Kidney (tissue), 14 donors: ENCODE data around the gene OSBP2. TPM values are rescaled to one million over a fixed set of nuclear protein-coding genes. Genes with fewer than 3 reads are reported as not detected.

Source experiments
- DNase-seq, 5 donors: peaks; one replicate each; pipeline ENCODE4 v3.0.0-alpha.2; 2013 to 2020
- FAIRE-seq: peaks from 2 replicates; lab custom pipeline; 2012; peaks lifted over from hg19 to GRCh38; lab: Jason Lieb, UNC
- H3K27ac ChIP-seq, 2 donors: one replicate each; pipeline ENCODE4 v1.7.0; 2013; ENCODE audit warnings: low read depth in 2 of 2, low read length in 2 of 2, inconsistent platforms in 1 of 2
- H3K27me3 ChIP-seq: one replicate; pipeline ENCODE4 v1.7.1; 2013; ENCODE audit warnings: low read length, inconsistent platforms; ENCODE audit not compliant: control insufficient read depth, insufficient read depth
- H3K36me3 ChIP-seq, 3 donors: one replicate each; pipeline versions ENCODE4 v1.7.0 to v1.7.1; 2013; ENCODE audit warnings: low read length in 3 of 3, control low read depth in 1 of 3, inconsistent platforms in 1 of 3; ENCODE audit not compliant: insufficient read depth in 3 of 3, control insufficient read depth in 2 of 3
- H3K4me1 ChIP-seq, 3 donors: one replicate each; pipeline versions ENCODE4 v1.7.0 to v1.7.1; 2013; ENCODE audit warnings: low read length in 3 of 3, inconsistent platforms in 1 of 3, low read depth in 1 of 3; ENCODE audit not compliant: control insufficient read depth in 2 of 3, insufficient read depth in 2 of 3
- H3K4me3 ChIP-seq, 3 donors: one replicate each; pipeline versions ENCODE4 v1.7.0 to v1.8.1; 2013; ENCODE audit warnings: low read length in 3 of 3, control low read depth in 1 of 3, inconsistent platforms in 1 of 3
- H3K9ac ChIP-seq, 3 donors: one replicate each; pipeline versions ENCODE4 v1.7.0 to v1.7.1; 2013; ENCODE audit warnings: low read length in 3 of 3, control low read depth in 1 of 3, inconsistent platforms in 1 of 3
- H3K9me3 ChIP-seq, 3 donors: one replicate each; pipeline versions ENCODE4 v1.7.0 to v1.7.1; 2013; ENCODE audit warnings: low read length in 3 of 3, control low read depth in 1 of 3, inconsistent platforms in 1 of 3; ENCODE audit not compliant: control insufficient read depth in 2 of 3, insufficient read depth in 1 of 3
- CTCF ChIP-seq: IDR thresholded peaks from 3 replicates; pipeline ENCODE4 v1.5.1; 2012; ENCODE audit warnings: mild to moderate bottlenecking, moderate library complexity, borderline replicate concordance; ENCODE audit not compliant: insufficient read depth; ENCODE audit errors: extremely low read depth
- intact Hi-C: fragments of 100-400 bp; cut with DNase I; formaldehyde crosslinking; loops from one replicate; pipeline ENCODE4 v1.11.1; 2022
- polyA plus RNA-seq: library from polyadenylated mRNA; stranded (reverse); fragments of 350-450 nt; fragmentation: Illumina TruSeq; extraction: RNeasy Lipid Tissue Mini Kit (QIAGEN cat#74804); gene quantifications from one replicate; pipeline ENCODE4 v1.2.3, GENCODE V29; 2014; ENCODE audit warnings: low read depth, low replicate concordance; ENCODE audit not compliant: insufficient read depth
- total RNA-seq: library from RNA; stranded (reverse); fragmentation: NEBNext Ultra II Directional; extraction: Animal tissue kit (Norgen Biotek cat#: 25700); gene quantifications from one replicate; pipeline ENCODE4 v1.2.1, GENCODE V29; 2021
- donor health status: control.
- donor health status: control.
- donor health status: control.
- donor health status: control.
- donor health status: control.
- donor health status: DM: yes; HTN: yes; CAD: no.
- donor health status: Normal renal cell carcinoma (clear cell type).

OSBP2 gene
- total and polyA plus RNA-seq, 2 donors from 2014 or later, result 3.4 to 4.0 TPM

- Histone ChIP-seq H3K4me1 (peaks cover 0 to 2% (median 0%) of the 10 kb centered on the region in 3 donors), H3K27me3 (no peaks in the 10 kb centered on the region), H3K4me3 (no peak overlapping the region), H3K9ac (no peak overlapping the region), H3K36me3 (peaks cover 0 to 4% (median under 1%) of the 10 kb centered on the region in 3 donors), H3K27ac (no peak overlapping the region), H3K9me3 (peaks cover 0 to 3% (median 0%) of the 10 kb centered on the region in 3 donors)
- no peak for TF ChIP-seq CTCF
- DNase-seq (peak in 1 of 5 donors; percentile 37), FAIRE-seq (no peak)
- intact Hi-C loops, result no loop called here
Measured at GRCh38 chr22:30893434-30894370, 199.0 kb downstream of the OSBP2 start.

DNA sequence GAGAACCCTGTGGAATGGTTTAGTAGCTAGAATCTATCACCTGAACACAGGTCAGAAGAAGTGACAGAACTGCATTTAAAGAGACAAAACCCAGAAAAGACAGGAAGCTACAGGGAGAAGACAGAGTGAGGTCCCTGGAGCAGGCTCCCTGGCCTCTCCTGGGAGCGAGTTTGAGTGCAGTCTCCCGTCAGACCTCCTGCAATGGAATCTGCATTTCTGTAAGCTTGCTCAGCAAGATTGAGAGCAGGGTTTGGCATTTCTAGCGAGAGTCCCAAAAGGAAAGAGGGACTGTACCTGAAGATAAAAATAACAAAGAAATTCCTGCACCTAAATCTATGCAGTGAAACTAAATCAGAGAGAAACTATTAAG lies 199.7 kb downstream of the OSBP2 start:
- H3K4me1 ChIP-seq, result peaks cover 0 to 2% (median 0%) of the 10 kb centered on the region in 3 donors
- H3K27me3 ChIP-seq, result no peaks in the 10 kb centered on the region
- peaks cover 0 to 4% (median 0%) of the 10 kb centered on the region in 3 donors for H3K36me3 ChIP-seq
- no peak overlapping the region for H3K27ac ChIP-seq
- intact Hi-C loops, result no loop called here
- H3K9ac ChIP-seq, result no peak overlapping the region
- TF ChIP-seq CTCF, result no peak
- DNase-seq (no peak), FAIRE-seq (no peak)
- H3K4me3 ChIP-seq, result no peak overlapping the region
- peaks cover 0 to 8% (median 0%) of the 10 kb centered on the region in 3 donors for H3K9me3 ChIP-seq

DNA sequence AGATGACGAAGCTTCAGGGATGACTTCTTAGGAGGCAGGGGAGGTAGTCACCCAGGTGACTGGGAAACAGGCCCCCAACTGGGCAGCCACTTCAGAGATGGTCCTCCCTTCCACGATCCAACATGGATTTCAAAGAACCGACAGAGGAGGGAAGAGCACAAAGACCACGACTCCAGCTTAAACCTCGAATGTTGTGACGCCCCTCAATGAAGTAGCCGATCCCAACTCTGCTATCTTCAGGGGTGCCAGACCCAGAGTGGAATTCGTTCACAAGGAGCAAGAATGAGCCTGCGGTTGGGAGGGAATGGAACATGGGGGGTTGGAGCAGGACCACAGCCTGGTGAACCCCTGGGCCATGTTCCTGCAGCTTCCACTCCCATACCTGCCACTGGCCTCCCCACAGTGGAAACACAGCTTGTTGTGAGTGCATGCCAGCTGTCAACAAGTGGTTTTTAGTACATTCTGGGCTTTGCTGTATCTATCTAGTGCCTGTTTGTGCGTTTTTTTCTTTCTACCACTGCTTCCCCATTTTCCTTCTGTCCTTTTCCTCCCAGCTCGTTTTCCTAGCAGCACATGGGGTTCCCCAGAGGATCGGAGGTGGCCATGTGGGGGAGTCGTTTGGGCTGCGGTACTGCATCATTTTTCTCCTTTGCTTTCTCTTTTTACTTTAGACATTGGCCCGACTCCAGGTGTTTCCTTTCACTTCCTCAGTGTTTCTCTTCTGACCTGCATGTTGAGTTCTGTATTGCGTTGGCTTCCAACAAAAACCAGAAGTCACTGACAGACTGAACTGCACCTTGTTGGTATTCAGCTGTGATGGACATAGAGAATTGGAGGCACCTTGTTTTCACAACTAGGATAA lies 208.1 kb downstream of the OSBP2 start:
- no peak overlapping the region for H3K27ac ChIP-seq
- no peaks in the 10 kb centered on the region for H3K4me1 ChIP-seq
- peak in 2 of 5 donors; percentile 3 to 34 for DNase-seq
- no peak for TF ChIP-seq CTCF
- no peak overlapping the region for H3K9ac ChIP-seq
- intact Hi-C loops, result no loop called here
- no peaks in the 10 kb centered on the region for H3K27me3 ChIP-seq
- FAIRE-seq, result no peak
- peaks cover 0 to 3% (median 0%) of the 10 kb centered on the region in 3 donors for H3K36me3 ChIP-seq
- H3K4me3 ChIP-seq, result no peak overlapping the region
- peaks cover 0 to 12% (median 0%) of the 10 kb centered on the region in 3 donors for H3K9me3 ChIP-seq
